IPS DF 19.7 (cell line): Measurements from ENCODE around the gene TDRD9.

Experiments used
- DNase-seq: peaks from one replicate; pipeline ENCODE4 v3.0.0-alpha.2; 2013; ENCODE audit warnings: low read depth, low spot score

The TDRD9 gene

DNA sequence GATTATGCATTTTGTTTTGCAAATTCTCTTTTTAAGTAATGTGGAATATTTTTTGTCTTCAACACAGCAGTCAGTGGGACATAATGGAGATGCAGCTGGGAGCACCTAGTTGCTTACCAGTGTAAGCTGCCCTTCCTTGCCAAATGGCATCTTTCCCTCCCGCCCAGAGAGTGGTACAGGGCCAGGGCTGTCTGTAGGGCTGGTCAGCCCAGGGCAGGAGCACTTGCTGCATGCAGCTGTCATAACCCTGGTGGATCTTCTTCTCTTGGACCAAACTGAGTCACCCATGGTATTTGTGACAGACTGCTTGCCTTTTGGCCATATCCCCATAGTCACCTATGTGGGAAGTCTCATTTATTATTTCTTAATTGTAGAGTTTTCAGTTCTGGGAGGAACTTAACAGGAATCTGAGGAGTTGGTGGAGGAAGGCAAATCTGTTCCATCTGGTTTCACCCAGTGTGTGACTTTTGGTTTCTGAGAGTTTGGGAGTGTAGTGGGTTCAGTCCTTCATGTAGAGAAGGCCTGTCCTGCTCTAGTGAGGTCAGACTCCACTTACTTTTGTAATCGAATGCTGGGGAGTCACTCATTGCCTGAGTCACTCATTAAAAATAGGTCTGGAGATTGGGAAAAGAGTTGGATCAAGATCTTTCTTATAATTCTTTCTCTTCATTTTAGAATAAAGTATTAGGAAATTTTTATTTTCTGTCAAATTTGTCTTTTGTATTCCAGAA is 95.2 kb downstream of the TDRD9 start:
- no peak for DNase-seq

GRCh38 chr14:104025534-104025933 is 97.3 kb downstream of the TDRD9 start:
- no peak for DNase-seq

DNA sequence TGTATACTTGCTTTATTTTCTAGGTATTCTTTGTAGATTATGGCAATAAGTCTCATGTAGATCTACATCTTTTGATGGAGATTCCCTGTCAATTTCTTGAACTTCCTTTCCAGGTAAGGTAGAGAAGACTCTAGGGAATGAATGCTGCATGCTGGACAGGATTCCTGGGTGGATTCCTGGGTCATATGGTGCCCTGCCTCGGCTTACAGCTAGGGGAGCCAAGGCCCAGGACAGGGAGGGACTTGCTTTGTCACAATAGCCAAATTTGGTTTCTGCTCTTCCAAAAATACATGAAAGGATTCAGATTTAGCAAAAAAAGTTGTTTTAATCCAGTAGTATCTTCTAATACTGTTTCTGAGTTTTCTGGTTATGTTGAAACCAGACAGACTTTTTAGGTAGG is 97.8 kb downstream of the TDRD9 start:
- no peak for DNase-seq

- no peak for DNase-seq
These were observed 102.7 kb downstream of the TDRD9 start for GRCh38 chr14:104030958-104031357.

DNA sequence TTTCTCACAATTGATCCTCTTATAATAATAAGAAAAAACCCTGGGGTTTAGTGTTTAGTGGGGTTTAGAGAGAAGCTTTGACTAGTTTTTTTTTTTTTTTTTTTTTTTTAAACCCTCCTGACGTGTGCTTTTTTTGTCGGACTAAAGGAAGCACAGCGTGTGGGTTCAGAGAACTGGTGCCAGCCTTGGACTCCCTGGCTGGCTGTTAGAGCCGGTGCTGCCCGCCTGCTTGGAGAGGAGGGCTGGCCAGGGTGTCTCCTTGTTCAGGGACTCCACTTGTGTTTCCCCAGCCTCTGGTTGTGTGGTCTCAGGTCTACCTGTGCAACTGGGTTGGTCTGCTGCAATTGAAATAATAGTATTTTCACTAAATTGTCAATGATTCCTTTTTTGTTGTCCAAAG is 103.1 kb downstream of the TDRD9 start:
- DNase-seq, result no peak

GRCh38 chr14:104034976-104035699 is 106.9 kb downstream of the TDRD9 start:
- DNase-seq, result no peak

- DNase-seq, result no peak
These were observed 108.0 kb downstream of the TDRD9 start for GRCh38 chr14:104036212-104036611.

GRCh38 chr14:104037074-104037473 is 108.8 kb downstream of the TDRD9 start:
- DNase-seq, result no peak

- no peak for DNase-seq
These were observed 109.6 kb downstream of the TDRD9 start for GRCh38 chr14:104037903-104038302.

DNA sequence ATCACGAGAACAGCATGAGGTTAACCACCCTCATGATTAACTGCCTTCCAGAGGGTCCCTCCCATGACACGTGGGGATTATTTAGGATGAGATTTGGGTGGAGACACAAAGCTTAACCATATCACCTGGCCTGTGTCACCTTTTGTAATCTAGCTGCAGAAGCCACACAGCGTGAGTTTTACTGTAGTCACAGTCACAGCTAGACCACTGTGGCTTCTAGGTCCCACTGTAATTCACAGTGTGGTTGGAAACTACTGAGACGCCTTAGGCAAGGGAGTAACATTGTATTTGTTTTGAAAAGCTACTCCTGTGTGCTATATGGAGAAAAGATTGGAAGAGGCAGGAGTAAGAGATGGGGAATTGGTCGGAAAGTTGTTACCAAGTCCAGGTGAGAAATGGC is 111.0 kb downstream of the TDRD9 start:
- no peak for DNase-seq

- DNase-seq, result no peak
These were observed 112.3 kb downstream of the TDRD9 start for GRCh38 chr14:104040539-104040938.

GRCh38 chr14:104041430-104042104 is 113.3 kb downstream of the TDRD9 start:
- no peak for DNase-seq

DNA sequence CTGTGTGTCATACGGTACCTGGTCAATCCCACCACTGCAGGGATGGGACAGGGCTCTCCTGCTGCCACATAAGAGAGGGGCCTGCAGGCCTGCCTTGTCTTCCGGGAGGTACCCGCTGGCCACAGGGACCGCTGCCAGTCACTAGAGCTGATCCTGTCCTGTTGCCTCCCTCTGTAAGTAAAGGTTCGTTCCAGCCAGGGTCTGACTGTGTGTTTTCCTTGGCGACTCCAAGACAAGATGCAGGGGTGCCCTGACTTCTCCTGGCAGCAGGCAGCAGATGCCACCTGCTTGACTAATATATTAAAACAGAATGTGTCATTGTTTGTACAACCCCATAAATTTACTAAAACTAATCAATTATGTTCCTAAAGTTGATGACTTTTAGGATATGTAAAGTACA is 115.8 kb downstream of the TDRD9 start:
- no peak for DNase-seq

GRCh38 chr14:104047761-104048160 is 119.5 kb downstream of the TDRD9 start:
- DNase-seq, result no peak

DNA sequence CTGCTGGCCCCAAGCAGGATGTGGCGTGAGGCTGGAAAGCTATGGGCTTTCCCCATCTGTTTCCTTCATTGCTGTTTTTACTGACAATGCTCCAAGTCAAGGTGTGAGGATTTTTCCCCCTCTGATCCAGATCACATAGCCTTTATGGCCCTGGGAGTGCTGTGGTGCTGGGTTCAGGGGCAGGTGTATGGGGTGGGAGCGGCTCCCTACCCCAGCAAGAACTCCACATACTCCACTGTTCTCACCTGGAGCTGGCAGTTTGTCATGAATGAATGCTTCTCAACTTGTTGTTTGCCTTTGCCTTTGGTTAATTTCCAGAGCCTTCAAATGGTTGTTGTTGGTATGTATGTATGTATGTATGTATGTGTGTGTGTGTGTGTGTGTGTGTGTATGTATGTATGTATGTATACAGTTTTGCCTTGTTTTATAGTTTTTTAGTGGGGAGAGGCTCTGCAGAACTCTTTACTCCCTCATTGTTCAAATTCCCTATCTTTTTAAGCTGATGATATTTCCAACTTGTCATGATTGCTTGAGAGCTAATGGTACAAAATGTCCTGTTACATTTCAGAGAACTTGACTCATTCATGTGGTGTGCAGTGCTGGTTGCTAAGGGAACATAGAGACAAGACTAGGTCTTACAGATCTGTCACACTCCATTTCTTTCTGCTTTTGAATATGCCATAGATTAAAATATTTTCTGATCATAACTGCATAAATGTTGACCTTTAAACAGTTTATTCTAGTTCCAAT is 120.7 kb downstream of the TDRD9 start:
- DNase-seq, result no peak

- no peak for DNase-seq
These were observed 121.5 kb downstream of the TDRD9 start for GRCh38 chr14:104049576-104050240.

DNA sequence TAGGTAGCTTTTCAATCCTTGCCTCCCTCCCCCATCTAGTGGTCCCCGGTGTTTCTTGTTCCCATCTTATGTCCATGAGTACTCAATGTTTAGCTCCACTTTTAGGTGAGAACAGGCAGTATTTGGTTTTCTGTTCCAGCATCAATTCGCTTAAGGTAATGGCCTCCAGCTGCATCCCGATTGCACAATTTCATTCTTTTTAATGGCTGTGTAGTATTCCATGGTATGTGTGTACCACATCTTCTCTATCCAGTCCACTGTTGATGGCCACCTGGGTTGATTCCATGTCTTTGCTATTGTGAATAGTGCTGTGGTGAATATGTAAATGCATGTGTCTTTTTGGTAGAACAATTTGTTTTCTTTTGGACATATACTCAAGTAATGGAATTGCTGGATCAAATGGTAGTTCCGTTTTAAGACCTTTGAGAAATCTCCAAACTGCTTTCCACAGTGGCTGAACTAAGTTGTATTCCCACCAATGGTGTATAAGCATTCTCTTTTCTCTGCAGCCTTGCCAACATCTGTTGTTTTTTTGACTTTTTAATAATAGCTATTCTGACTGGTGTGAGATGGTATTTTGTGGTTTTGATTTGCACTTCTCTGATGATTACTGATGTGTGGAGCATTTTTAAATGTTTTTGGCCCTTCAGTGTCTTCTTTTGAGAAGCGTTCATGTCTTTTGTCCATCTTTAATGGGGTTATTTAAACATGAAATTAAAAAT is 123.0 kb downstream of the TDRD9 start:
- DNase-seq, result no peak

DNA sequence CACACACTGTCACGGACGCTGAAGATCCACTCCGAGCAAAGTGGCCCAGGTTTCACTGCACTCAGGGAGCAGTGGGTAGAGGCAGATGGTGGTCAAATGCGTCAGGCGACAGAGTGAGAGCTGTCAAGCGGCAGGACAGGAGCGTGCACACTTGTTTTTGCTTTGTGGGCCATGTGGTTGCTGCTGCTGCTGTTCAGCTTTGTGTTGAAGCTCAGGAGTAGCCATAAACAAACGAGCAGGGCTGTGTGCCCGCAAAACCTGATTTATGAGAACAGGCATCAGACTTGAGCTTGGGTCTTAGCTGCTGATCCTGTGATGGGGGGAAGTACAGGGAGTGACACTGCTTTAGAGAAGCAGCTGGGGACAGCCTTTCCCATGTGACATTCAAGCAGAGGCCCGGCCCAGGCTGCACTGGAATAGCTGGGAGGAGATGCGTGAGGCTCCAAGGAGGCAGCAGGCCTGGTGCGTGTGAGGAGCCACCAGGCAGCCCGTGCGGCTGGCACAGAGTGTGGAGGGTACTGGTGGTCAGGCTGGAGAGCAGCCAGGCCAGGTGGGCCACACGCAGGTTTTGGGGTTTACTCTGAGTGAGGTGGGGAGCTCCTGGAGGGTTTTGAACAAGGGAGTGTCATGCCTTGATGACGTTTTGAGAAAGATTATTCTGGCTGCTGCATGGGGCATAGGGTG is 126.1 kb downstream of the TDRD9 start:
- DNase-seq, result no peak

DNA sequence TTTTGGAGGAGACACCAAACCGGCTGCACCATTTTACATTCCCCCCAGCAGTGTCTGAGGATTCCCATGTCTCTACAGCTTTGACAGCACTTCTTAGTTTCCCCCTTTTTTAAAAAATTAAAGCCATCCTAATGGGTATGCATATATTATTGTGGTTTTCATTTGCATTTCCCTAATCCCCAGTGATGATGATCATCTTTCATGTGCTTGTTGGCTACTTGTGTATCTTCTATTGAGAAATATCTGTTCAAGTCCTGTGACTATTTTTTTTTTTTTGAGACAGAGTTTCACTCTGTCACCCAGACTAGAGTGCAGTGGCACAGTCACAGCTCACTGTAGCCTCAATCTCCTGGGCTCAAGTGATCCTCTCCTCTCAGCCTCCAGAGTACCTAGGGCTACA is 134.0 kb downstream of the TDRD9 start:
- no peak for DNase-seq

- DNase-seq, result no peak
These were observed 135.7 kb downstream of the TDRD9 start for GRCh38 chr14:104064003-104064402.
